SK-N-SH treated with all-trans-retinoic acid at 6 μM for 48 hours (cell line): ENCODE data around the gene KANK3.

Experiments used
- ISL1 ChIP-seq: fragments of 250-450 bp; sonication (Bioruptor Pico); IDR thresholded peaks from 2 replicates; pipeline ENCODE4 v2.1.2; 2022; ENCODE audit warnings: mild to moderate bottlenecking, moderate library complexity
- OSR1 ChIP-seq: fragments of 250-450 bp; sonication (Bioruptor Pico); IDR thresholded peaks from 2 replicates; pipeline ENCODE4 v1.8.0; 2022; ENCODE audit warnings: moderate library complexity, mild to moderate bottlenecking, inconsistent platforms
- RARB ChIP-seq: fragments of 250-450 bp; sonication (Bioruptor Pico); IDR thresholded peaks from 2 replicates; pipeline ENCODE4 v1.8.0; 2021; ENCODE audit warnings: mild to moderate bottlenecking, moderate library complexity
- TOX ChIP-seq: fragments of 250-450 bp; sonication (Bioruptor Pico); IDR thresholded peaks from 2 replicates; pipeline ENCODE4 v1.8.0; 2021; ENCODE audit warnings: mild to moderate bottlenecking, moderate library complexity, borderline replicate concordance
- TF ChIP-seq, protein P1 (sequence below): fragments of 250-450 bp; sonication (Bioruptor Pico); IDR thresholded peaks from 2 replicates; pipeline ENCODE4 v1.5.1; 2020; ENCODE audit warnings: low read depth, mild to moderate bottlenecking, moderate library complexity

DNA sequence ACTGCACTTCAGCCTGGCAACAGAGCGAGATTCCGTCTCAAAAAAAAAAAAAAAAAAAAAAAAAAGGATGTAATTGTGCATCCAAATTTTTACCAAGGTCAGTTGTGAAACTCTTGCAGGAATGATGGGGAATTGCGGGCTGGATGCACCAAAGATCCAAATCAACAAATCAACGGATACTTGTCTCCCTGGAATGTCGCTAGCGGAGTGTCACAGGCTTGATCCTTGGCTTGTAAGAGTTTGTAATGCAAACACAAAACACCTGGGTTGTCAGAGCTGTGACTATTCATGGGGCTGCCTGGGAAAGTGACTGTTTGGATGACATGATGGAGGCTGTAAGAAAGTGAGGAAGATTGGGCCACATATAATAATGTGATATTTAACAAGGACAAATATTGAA, 4.2 kb downstream of the KANK3 start:
- TF ChIP-seq OSR1 (CRISPR knock-in tag) (no peak), RARB (no peak), ISL1 (CRISPR knock-in tag) (no peak), TOX (no peak)
- TF ChIP-seq, protein P1, sequence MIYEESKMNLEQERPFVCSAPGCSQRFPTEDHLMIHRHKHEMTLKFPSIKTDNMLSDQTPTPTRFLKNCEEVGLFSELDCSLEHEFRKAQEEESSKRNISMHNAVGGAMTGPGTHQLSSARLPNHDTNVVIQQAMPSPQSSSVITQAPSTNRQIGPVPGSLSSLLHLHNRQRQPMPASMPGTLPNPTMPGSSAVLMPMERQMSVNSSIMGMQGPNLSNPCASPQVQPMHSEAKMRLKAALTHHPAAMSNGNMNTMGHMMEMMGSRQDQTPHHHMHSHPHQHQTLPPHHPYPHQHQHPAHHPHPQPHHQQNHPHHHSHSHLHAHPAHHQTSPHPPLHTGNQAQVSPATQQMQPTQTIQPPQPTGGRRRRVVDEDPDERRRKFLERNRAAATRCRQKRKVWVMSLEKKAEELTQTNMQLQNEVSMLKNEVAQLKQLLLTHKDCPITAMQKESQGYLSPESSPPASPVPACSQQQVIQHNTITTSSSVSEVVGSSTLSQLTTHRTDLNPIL (CRISPR knock-in tag), result no peak
